HL-60/S4 treated with phorbol 12-myristate 13-acetate at 8.2 ng/mL for 4 days and 3 days (cell line): ENCODE measurements around the gene AKNA.
"Not testable (repeated sequence)": the region's sequence is repeated elsewhere in the genome, so short reads cannot be mapped to it uniquely, and the experiment has no call there.

ENCODE experiments used
- in situ Hi-C: fragments of 300-500 bp; cut with MboI; formaldehyde crosslinking; loops from 2 replicates; pipeline ENCODE4 v1.15.0; 2022; ENCODE audit warnings: low sequenced_read_pairs

The AKNA gene

GRCh38 chr9:114325684-114326254 lies 62.0 kb downstream of the AKNA start:
- in situ Hi-C loops: not testable (repeated sequence)

- in situ Hi-C loops: not testable (repeated sequence)
These were observed 62.8 kb downstream of the AKNA start for GRCh38 chr9:114324965-114325364.

- in situ Hi-C loops: no loop called here
These were observed 63.3 kb downstream of the AKNA start for GRCh38 chr9:114324492-114324891.

- in situ Hi-C loops: not testable (repeated sequence)
These were observed 63.9 kb downstream of the AKNA start for GRCh38 chr9:114323849-114324248.

- in situ Hi-C loops: not testable (repeated sequence)
These were observed 64.8 kb downstream of the AKNA start, which contains the start of gene ORM1 for GRCh38 chr9:114322831-114323531. TSS of gene ORM1 (plus strand) at chr9:114323098. CDS start at chr9:114323134, 36 bp downstream.

GRCh38 chr9:114322160-114322818 lies 65.5 kb downstream of the AKNA start:
- in situ Hi-C loops: not testable (repeated sequence)

GRCh38 chr9:114321759-114322158 lies 66.0 kb downstream of the AKNA start:
- in situ Hi-C loops: no loop called here

- in situ Hi-C loops: not testable (repeated sequence)
These were observed 67.1 kb downstream of the AKNA start for GRCh38 chr9:114320710-114321109.

- in situ Hi-C loops: no loop called here
These were observed 68.6 kb downstream of the AKNA start for GRCh38 chr9:114319147-114319546.

- in situ Hi-C loops: no loop called here
These were observed 69.4 kb downstream of the AKNA start for GRCh38 chr9:114318416-114318815.

- in situ Hi-C loops: no loop called here
These were observed 70.0 kb downstream of the AKNA start for GRCh38 chr9:114317665-114318357.

- in situ Hi-C loops: no loop called here
These were observed 71.1 kb downstream of the AKNA start for GRCh38 chr9:114316605-114317230.

- in situ Hi-C loops: no loop called here
These were observed 71.9 kb downstream of the AKNA start for GRCh38 chr9:114315723-114316363.

GRCh38 chr9:114314881-114315722 lies 72.7 kb downstream of the AKNA start:
- in situ Hi-C loops: no loop called here

GRCh38 chr9:114314256-114314867 lies 73.4 kb downstream of the AKNA start:
- in situ Hi-C loops: no loop called here

- in situ Hi-C loops: no loop called here
These were observed 74.6 kb downstream of the AKNA start for GRCh38 chr9:114313186-114313585.

- in situ Hi-C loops: no loop called here
These were observed 75.3 kb downstream of the AKNA start for GRCh38 chr9:114312513-114312875.

- in situ Hi-C loops: no loop called here
These were observed 75.9 kb downstream of the AKNA start for GRCh38 chr9:114311571-114312512.
